ENCODE measurements around the gene RPS18. TPM values are rescaled to one million over a fixed set of nuclear protein-coding genes. Genes with fewer than 3 reads are reported as not detected.

RPS18 gene
- total RNA-seq, 4 donors from 2014 or later: 1,955 to 5,522 (median 4,042) TPM

- H3K36me3 ChIP-seq: peaks cover 7 to 73% (median 29%) of the 10 kb centered on the region in 3 donors
- DNase-seq: no peak
- no peak for TF ChIP-seq CTCF (IDR thresholded peaks at IDR 0.05)
- no peak for TF ChIP-seq POLR2A (IDR thresholded peaks at IDR 0.05)
- H3K27me3 ChIP-seq: no peaks in the 10 kb centered on the region
- peak overlapping the region; percentile 94 to 98 (median 97) for H3K27ac ChIP-seq
- H3K4me1 ChIP-seq: peaks cover 23 to 79% (median 51%) of the 10 kb centered on the region in 3 donors
- no peaks in the 10 kb centered on the region for H3K9me3 ChIP-seq
- H3K4me3 ChIP-seq: peak overlapping the region; percentile 46 to 87 (median 70)
- intact Hi-C loops (cut with DNase I): no loop called here
Observed at GRCh38 chr6:33276581-33276863, 4.6 kb downstream of the RPS18 start.

GRCh38 chr6:33276864-33277662 is 5.2 kb downstream of the RPS18 start, which contains the start of gene B3GALT4:
TSS of gene B3GALT4 (plus strand) at chr6:33277123. CDS start at chr6:33277420, 297 bp downstream.
- no peaks in the 10 kb centered on the region for H3K9me3 ChIP-seq
- intact Hi-C loops (cut with DNase I): no loop called here
- peaks cover 7 to 79% (median 29%) of the 10 kb centered on the region in 3 donors for H3K36me3 ChIP-seq
- TF ChIP-seq POLR2A (IDR thresholded peaks at IDR 0.05) (peak in 3 of 4 donors; percentile 58 to 91 (median 68)), CTCF (IDR thresholded peaks at IDR 0.05) (peak in 5 of 6 experiments; percentile 37 to 70 (median 55))
- peak within 1 kb of the TSS; percentile 46 to 87 (median 70) for H3K4me3 ChIP-seq
- DNase-seq: no peak
- peak within 1 kb of the TSS; percentile 94 to 98 (median 97) for H3K27ac ChIP-seq
- peaks cover 23 to 79% (median 51%) of the 10 kb centered on the region in 3 donors for H3K4me1 ChIP-seq
- H3K27me3 ChIP-seq: no peaks in the 10 kb centered on the region
- 1% methylated on average over 18 to 32 of the region's 80 CpGs for WGBS, 2 donors

- intact Hi-C loops (cut with DNase I): no loop called here
- no peaks in the 10 kb centered on the region for H3K9me3 ChIP-seq
- DNase-seq: no peak
Observed at GRCh38 chr6:33277663-33278391, 6.0 kb downstream of the RPS18 start.

GRCh38 chr6:33278392-33278741 is 6.5 kb downstream of the RPS18 start:
- intact Hi-C loops (cut with DNase I): no loop called here
- Histone ChIP-seq H3K4me3 (peak overlapping the region in 3 of 4 donors; percentile 65 to 87 (median 75)), H3K4me1 (peaks cover 15 to 66% (median 42%) of the 10 kb centered on the region in 3 donors), H3K9me3 (no peaks in the 10 kb centered on the region), H3K36me3 (peaks cover 7 to 87% (median 32%) of the 10 kb centered on the region in 3 donors), H3K27me3 (no peaks in the 10 kb centered on the region), H3K27ac (peak overlapping the region; percentile 94 to 98 (median 97))
- TF ChIP-seq POLR2A (IDR thresholded peaks at IDR 0.05): no peak
- TF ChIP-seq CTCF (IDR thresholded peaks at IDR 0.05): no peak
- WGBS, 2 donors: 71% methylated on average over 4 of the region's 9 CpGs; no CpG with 5 or more reads in 1 of the 2 donors
- DNase-seq: no peak

More at GRCh38 chr6:33277663-33278391, 6.0 kb downstream of the RPS18 start:
- Histone ChIP-seq H3K27ac (peak overlapping the region; percentile 94 to 98 (median 97)), H3K4me3 (peak overlapping the region; percentile 46 to 87 (median 70)), H3K27me3 (no peaks in the 10 kb centered on the region), H3K36me3 (peaks cover 7 to 86% (median 32%) of the 10 kb centered on the region in 3 donors), H3K4me1 (peaks cover 17 to 72% (median 47%) of the 10 kb centered on the region in 3 donors)
- no peak for TF ChIP-seq POLR2A (IDR thresholded peaks at IDR 0.05)
- no peak for TF ChIP-seq CTCF (IDR thresholded peaks at IDR 0.05)
- 27 to 36% methylated on average over 7 to 10 of the region's 39 CpGs for WGBS, 2 donors

GRCh38 chr6:33278810-33279209 is 6.9 kb downstream of the RPS18 start:
- peaks cover 7 to 87% (median 32%) of the 10 kb centered on the region in 3 donors for H3K36me3 ChIP-seq
- no peaks in the 10 kb centered on the region for H3K27me3 ChIP-seq
- intact Hi-C loops (cut with DNase I): no loop called here
- no peaks in the 10 kb centered on the region for H3K9me3 ChIP-seq
- peak overlapping the region; percentile 6 to 98 (median 96) for H3K27ac ChIP-seq
- WGBS, 2 donors: 82 to 93% methylated on average over 3 of the region's 3 CpGs
- no peak for DNase-seq
- peaks cover 15 to 62% (median 38%) of the 10 kb centered on the region in 3 donors for H3K4me1 ChIP-seq
- H3K4me3 ChIP-seq: no peak overlapping the region
- no peak for TF ChIP-seq CTCF (IDR thresholded peaks at IDR 0.05)
- no peak for TF ChIP-seq POLR2A (IDR thresholded peaks at IDR 0.05)

All from esophagus squamous epithelium (tissue), 5 donors.